KOPT-K1 (cell line): Measurements from ENCODE around the gene TDRD10.
"Not testable (repeated sequence)": the region's sequence is repeated elsewhere in the genome, so short reads cannot be mapped to it uniquely, and the experiment has no call there.

Experiments
- H3K27ac ChIP-seq: fragments of 200-600 bp; sonication (generic); 2 replicates; pipeline ENCODE4 v1.5.1; 2016; ENCODE audit warnings: antibody characterized with exemption, mild to moderate bottlenecking, low read depth, low read length; ENCODE audit not compliant: poor library complexity, severe bottlenecking
- H3K36me3 ChIP-seq: fragments of 200-600 bp; sonication (generic); 2 replicates; pipeline ENCODE4 v1.5.1; 2017; ENCODE audit warnings: antibody characterized with exemption, mild to moderate bottlenecking, low read length, moderate library complexity; ENCODE audit not compliant: insufficient read depth
- H3K9me3 ChIP-seq: fragments of 200-600 bp; sonication (generic); 2 replicates; pipeline ENCODE4 v1.5.1; 2017; ENCODE audit warnings: antibody characterized with exemption, low read length, mild to moderate bottlenecking; ENCODE audit not compliant: insufficient read depth, poor library complexity, severe bottlenecking

The TDRD10 gene

GRCh38 chr1:154469844-154470560 is 32.0 kb upstream of the TDRD10 start:
- Histone ChIP-seq H3K27ac (no peak overlapping the region), H3K36me3 (no peaks in the 10 kb centered on the region), H3K9me3 (no peaks in the 10 kb centered on the region)

- no peaks in the 10 kb centered on the region for H3K36me3 ChIP-seq
- no peaks in the 10 kb centered on the region for H3K9me3 ChIP-seq
- H3K27ac ChIP-seq = no peak overlapping the region
Measured at GRCh38 chr1:154471304-154471703, 30.7 kb upstream of the TDRD10 start.

DNA sequence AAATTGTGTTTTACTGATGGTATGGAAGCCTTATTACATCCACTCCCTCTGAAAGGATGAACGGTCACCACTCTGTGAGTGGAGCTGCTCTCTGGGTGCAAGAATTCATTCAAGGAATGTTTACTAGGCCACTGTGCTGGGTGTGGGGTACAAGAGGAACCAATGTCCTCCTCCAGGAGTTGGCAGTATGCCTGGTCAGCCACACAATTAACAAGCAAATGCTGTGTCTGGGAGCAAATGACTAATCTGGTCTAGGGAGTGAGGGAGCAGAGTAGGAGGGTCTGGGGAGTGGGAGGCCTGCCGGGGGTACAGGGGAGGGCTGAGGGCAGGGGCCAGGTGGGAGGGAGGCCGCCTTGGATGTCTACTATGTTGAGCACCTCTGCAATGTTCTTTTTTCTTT is 27.2 kb upstream of the TDRD10 start:
- Histone ChIP-seq H3K36me3 (no peaks in the 10 kb centered on the region), H3K9me3 (no peaks in the 10 kb centered on the region), H3K27ac (no peak overlapping the region)

DNA sequence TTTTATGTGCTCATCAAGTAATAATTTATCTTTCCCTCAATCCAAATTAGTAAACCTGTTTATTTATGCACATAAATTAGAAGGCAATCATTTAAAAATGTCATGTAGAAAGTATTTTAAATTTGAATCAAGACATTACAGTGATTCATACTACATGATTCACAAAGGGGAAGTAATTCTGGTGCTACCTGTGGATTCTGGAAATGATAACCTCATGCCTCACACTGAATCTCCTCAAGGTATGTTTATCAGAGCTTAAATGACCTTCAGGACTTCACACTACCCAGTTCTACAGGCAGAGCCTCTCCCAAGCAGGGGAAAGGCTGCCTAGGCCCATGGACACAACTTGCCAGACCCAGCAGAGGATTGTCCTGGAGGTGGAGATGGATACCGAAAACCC is 25.2 kb upstream of the TDRD10 start:
- Histone ChIP-seq H3K9me3 (no peaks in the 10 kb centered on the region), H3K36me3 (no peaks in the 10 kb centered on the region), H3K27ac (no peak overlapping the region)

DNA sequence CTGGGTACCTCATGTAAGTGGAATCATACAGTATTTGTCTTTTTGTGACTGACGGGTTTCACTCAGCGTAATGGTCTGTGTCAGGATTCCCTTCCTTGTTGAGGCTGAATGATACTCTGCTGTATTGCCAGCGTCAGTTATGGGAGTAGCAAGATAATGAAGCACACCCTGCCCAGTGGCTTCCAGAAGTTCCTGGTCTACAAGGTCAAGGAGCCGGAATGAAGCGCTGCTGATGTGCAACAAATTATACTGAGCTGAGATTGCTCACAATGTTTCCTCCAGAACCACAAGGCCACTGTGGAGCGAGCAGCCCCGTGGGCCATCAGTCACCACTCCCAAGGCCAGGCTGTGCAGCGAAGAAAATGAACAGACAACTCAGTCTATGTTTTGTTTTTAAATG is 24.0 kb upstream of the TDRD10 start:
- Histone ChIP-seq H3K27ac (no peak overlapping the region), H3K9me3 (no peaks in the 10 kb centered on the region), H3K36me3 (no peaks in the 10 kb centered on the region)

GRCh38 chr1:154478639-154479038 is 23.4 kb upstream of the TDRD10 start:
- Histone ChIP-seq H3K36me3 (no peaks in the 10 kb centered on the region), H3K27ac (no peak overlapping the region), H3K9me3 (no peaks in the 10 kb centered on the region)

- Histone ChIP-seq H3K9me3 (no peaks in the 10 kb centered on the region), H3K27ac (no peak overlapping the region), H3K36me3 (no peaks in the 10 kb centered on the region)
Measured at GRCh38 chr1:154479764-154480421, 22.1 kb upstream of the TDRD10 start.

DNA sequence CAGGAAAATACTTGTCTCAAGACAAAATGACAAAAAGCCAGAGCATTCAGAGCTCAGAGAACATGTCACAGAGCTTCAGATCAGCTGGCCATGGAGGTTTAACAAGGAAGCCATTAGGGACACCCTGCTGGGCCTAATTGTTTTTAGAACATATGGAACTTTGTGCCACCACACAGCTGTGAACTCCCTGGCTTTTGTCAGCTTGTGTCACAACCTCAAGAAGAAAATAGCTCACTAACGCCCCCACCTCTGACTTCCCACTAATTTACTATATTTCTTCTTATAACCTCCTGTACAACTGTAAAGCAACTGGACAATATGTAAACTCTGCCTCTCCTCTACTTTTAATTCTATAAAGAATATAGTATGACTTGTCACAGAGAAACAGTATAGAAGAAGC is 21.0 kb upstream of the TDRD10 start:
- H3K9me3 ChIP-seq = no peaks in the 10 kb centered on the region
- H3K27ac ChIP-seq = no peak overlapping the region
- no peaks in the 10 kb centered on the region for H3K36me3 ChIP-seq

- Histone ChIP-seq H3K9me3 (no peaks in the 10 kb centered on the region), H3K27ac (no peak overlapping the region), H3K36me3 (no peaks in the 10 kb centered on the region)
Measured at GRCh38 chr1:154483941-154484803, 17.8 kb upstream of the TDRD10 start.

- Histone ChIP-seq H3K36me3 (no peaks in the 10 kb centered on the region), H3K9me3 (no peaks in the 10 kb centered on the region), H3K27ac (no peak overlapping the region)
Measured at GRCh38 chr1:154485106-154485505, 16.9 kb upstream of the TDRD10 start.

DNA sequence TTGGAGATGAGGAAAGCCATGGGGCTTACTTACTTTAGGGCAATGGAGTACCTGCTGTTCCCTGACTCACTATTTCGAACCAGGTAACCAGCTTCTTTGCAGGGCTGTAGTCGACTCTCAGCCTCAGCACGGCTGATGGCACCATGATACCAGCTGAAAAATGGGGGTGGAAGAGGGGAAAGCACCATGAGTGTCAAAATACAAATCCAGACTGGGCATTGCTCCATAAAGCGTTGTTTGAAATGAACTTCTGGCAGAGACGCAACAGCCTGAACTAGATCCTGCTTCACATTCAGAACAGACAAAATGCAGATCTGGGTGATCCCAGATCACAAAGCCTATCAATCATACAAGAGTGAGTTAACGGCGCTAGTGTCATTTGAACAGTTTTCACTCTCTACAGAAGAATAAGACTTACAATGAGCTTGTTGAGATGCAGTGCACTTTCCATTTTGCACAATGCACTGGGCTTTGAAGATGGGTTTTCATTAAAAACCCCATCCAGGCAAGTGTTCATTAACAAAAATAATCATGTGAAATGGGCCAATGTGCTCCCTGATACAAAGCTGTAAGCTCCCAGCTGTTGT is 16.0 kb upstream of the TDRD10 start:
- no peaks in the 10 kb centered on the region for H3K9me3 ChIP-seq
- H3K36me3 ChIP-seq = no peaks in the 10 kb centered on the region
- no peak overlapping the region for H3K27ac ChIP-seq

DNA sequence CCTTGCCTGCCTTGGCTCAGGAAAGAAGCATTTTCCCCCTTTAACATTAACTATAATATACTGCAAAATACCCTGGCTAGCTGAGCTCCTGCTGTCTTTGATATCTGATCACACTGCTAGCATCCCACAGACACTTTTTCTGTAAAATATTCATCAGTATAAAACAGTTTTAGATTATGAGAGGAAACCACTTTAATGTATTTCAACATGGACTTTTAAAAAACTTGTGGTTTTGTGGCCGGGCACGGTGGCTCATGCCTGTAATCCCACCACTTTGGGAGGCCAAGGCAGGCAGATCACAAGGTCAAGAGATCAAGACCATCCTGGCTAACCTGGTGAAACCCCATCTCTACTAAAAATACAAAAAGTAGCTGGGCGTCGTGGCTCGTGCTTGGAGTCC is 15.3 kb upstream of the TDRD10 start:
- not testable (repeated sequence) for H3K27ac ChIP-seq, H3K9me3 ChIP-seq, H3K36me3 ChIP-seq

- H3K27ac ChIP-seq = no peak overlapping the region
- H3K9me3 ChIP-seq = no peaks in the 10 kb centered on the region
- no peaks in the 10 kb centered on the region for H3K36me3 ChIP-seq
Measured at GRCh38 chr1:154488922-154489321, 13.1 kb upstream of the TDRD10 start.

GRCh38 chr1:154489695-154490274 is 12.2 kb upstream of the TDRD10 start:
- Histone ChIP-seq H3K36me3 (no peaks in the 10 kb centered on the region), H3K9me3 (no peaks in the 10 kb centered on the region), H3K27ac (no peak overlapping the region)

DNA sequence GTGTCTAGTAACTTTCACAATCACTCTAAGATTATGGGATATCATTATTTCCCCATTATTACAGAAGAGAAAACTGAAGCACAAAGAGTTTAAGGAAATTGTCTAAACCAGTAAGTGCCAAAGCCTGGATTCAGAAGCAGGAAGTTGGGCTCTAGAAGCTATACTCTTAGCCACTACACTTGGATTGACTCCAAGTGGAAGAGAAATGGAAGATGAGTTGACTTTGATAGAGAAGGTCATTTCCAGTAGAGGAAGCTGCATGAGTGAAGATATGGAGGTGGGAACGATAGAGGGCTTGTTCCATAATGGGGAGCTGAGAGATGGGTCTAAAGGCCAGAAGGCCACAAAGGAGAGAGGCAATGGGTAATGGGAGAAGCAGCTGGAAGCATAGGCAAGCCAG is 11.7 kb upstream of the TDRD10 start:
- no peaks in the 10 kb centered on the region for H3K9me3 ChIP-seq
- H3K27ac ChIP-seq = no peak overlapping the region
- no peaks in the 10 kb centered on the region for H3K36me3 ChIP-seq
